ENCODE data around the gene ARL6IP1.
"Not testable (repeated sequence)": the region's sequence is repeated elsewhere in the genome, so short reads cannot be mapped to it uniquely, and the experiment has no call there.

ARL6IP1 gene

DNA sequence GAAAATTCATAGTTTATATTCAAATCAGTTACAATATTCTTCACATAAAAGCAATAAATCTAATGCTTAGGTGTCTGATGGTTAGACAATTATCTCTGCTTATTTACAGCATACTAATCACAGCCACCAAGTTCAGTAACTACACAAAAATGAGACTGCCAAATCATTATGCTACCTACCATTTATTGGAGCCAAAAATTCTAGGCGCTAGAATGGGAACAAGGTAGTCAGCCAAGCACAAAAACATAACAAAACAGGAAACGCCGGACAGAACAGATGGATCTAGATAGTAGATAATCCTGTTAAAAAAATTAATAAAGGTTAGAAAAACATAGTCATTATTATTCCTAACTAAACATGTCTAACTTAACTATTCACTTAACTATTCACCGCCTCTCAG lies 3.6 kb downstream of the ARL6IP1 start:
- DNase-seq: no peak

DNA sequence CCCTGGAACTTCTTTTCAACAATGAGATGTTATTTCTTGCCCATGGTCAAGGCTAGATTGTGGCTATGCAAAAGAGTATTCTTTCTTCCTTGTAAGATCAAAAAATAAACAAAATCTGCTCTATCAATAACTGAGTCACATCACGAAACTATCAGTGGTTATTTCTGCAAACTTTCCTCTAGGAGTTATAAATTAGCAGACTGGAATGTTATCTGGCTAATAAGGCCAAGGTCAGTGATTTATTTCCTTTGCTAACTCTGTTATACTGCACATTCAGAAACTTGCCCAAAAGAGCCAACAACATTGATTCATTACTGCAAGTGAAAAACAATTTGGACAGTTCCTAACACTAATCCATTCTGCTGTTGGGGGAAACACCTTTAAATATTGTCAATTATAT lies 5.0 kb downstream of the ARL6IP1 start:
- no peak for DNase-seq

DNA sequence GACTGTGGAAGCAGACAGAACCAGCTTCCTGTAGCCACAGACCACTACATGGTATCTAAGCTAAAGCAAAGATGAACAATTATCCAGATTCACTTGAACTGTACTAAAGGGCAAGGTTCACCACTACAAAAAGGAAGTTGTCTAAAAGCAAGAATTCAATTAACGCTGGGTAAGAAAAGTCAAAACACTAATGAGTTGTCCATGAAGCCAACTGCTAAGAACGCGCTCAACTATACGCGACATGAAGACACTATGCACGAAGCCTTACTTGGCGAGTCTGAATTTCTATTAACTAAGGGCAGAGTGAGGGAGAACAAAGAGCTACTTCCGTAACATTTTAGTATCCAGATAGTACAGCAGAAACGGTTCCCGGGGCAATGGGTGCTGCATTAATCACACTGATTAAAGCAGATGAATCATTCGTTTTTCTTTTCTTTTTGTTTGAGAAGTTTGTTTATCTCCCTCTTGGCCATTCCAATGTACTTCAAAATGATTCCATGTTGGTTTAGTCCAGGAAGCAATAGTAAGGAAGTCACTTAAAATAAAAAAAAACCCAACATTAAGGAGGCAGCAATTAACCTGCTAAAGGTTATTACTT lies 8.4 kb downstream of the ARL6IP1 start:
- no peak for DNase-seq

DNA sequence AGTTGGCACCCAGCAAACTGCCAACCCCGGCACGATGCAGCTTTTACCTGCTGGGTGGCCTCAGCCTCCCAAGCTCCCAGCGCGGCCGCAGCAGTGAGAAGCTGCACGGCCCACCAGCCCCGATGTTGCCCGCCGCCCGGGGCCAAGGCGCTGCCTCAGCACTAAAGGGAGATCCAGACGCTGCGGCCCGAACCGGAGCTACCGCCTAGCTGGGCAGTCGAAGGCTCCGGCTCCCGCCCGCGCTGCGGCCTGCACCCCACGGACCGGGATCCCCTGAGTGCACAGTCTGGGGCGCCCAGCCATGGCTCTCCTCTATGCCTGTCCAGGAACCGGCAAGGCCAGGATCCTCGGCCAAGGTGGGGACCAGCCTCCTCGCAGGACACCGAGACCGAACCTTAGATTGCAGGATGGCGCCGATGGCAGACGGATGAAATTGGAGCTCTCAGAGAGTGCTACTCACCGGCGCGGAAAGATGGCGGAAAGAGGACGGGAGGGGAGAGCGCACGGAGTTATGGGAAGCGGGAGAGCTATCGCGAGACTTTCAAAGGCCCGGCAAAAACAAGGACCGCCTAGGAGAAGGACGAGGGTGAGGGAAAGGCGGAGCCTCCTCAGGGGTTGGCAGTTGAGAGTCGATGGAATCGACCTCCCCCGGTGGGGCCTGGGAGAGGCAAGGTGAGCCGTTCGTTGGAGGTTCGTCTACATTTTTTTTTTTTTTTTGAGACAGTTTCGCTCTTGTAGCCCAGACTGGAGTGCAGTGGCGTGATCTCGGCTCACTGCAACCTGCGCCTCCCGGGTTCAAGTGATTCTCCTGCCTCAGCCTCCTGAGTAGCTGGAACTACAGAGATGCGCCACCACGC lies 11.3 kb downstream of the ARL6IP1 start, which contains the start of gene RPS15A:
Gene RPS15A (minus strand): TSS at position 485 of the 857 bp plus-strand sequence. CDS start 1,221 bp downstream, outside the sequence.
- peak; percentile 98 for DNase-seq

DNA sequence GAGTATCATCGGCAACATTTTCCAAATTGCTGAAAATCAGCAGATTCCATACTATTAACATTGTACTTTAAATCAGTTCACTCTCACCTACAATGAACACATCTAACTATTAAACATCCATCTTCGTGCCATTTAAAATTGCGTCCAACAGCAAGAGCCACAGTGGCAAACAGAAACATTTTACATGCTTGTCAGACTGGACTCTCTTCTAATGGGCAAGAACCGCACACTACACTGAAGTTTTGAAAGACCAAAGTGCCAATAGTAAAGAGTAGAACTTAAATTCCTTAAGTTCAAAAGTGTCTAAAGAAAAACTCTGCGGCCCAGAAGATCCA lies 11.9 kb downstream of the ARL6IP1 start:
- DNase-seq: no peak

DNA sequence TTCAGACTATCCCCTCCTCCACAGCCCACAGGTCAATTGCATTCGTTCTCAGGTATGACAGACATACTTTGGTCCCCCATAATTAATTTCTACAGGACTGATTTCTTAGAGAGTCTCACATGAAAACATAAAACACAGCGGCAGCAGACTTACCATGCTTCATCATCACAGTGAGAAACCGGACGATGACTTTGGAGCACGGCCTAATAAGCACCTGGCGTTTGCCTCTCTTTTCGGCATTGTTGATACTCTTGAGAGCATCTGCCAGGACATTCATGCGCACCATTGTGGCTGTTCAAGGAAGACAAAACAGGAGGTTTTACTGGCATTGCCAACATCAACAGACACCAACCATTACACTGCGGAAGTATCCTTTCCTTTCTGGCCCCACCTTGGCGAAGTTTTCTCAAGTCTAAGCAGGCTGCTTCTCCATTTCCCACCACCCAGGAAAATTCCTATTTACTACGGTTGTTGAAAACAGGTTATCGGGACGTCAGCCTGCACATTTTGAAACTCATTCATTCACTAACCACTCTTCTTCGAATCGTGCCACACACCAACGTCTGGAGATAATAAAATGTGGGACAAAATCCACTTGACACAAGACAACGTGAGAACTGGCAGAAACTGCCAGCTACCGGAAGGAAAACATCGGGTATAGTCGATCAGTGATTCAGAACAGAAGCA lies 12.4 kb downstream of the ARL6IP1 start:
- no peak for DNase-seq

DNA sequence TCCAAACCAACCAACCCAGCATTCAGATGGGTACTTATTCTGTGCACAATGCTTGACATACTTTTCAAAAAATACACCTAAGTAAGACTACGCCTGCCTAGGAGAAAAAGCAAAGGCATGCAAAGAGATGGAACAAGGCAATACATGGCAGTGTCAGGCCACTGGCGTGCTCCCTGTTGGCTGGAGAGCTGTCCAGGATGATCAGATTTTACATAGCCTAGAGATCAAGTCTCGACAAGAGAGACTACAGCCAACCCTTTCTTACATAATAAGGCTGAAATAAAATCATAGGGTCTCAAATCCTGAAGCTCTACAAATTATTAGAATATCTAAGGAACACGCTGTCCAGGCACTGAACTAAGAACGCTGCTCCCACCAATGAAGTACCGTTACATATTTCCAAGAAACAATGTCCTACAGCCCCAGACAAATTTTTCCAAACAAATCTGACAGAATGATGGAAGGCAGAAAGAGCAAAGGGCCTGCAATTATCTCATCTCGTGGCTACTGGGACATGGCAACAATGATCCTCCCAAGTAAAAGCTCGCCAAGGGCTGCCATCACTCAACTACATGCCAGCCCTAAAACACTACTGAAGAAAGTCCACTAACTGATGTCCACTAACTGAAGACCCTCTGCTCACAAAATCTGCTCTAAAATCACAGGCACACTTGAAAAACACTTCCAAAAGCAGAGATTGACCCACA lies 16.3 kb downstream of the ARL6IP1 start:
- DNase-seq: no peak

DNA sequence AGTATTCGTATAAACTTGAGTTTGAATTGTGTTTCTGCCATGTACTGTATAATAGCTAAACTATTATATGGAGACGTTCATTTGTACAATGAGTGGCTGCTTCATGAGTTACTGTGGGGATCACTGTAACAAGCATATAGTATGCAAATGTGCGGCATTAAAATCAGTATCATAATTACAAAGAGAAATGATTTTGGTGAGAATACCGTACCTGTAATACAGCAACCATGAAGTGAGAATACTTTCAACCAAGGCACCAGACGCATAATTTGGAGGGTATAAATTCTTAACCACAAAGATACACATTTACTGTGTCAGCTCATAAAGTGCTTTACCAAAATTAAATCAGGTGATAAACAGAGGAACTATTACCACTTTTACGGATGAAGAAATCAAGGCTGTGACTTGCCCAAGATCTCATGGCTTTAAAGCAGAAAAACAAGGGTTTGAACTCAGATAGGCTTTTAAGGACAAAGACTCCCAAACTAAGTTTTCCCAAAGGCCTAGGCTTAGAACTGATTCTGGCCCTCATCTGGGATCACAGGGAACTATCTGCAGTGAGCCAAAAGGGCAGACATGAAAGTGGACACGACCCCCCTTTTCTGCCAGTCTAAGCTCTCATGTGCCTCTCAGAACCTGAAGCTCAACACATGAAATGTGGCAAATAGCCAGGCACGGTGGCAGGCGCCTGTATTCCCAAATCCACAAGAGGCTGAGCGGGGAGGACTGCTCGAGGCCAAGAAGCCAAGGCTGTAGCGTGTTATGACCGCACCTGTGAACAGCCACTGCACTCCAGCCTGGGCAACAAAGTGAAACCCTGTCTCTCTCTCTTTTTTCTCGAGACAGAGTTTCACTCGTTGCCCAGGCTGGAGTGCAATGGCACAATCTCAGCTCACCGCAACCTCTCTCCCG lies 17.7 kb downstream of the ARL6IP1 start:
- DNase-seq: no peak

DNA sequence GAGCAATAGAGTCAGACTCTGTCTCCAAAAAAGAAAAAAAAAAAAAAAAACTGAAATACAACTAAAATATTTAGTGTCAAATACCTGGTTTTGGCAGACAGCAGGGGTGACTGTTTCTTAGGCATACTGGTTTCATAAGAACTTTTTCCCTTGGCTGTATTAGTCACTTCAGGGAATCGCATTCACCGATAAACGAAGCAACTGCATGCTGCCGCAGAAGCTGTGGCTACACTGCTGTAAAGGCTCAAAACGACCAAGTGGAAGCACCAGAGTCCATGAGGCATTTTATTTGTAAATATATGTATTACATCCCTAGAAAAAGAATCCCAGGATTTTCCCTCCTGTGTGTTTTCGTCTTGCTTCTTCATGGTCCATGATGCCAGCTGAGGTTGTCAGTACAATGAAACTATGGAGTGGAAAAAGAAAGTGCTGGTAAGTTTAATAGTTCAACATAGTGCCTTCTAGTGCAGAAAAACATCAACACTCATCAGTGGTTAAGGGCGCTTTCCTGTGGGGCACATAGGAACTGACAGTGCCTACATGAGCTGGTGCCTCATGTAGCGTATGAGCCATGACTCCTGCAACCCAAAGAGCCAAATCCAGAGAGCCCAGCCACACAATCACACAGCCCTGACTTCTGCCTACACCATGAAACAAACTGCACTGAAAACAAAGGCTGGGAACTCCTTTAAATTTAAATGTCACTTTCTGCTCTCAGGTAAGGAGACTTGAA lies 18.5 kb downstream of the ARL6IP1 start:
- DNase-seq: no peak

DNA sequence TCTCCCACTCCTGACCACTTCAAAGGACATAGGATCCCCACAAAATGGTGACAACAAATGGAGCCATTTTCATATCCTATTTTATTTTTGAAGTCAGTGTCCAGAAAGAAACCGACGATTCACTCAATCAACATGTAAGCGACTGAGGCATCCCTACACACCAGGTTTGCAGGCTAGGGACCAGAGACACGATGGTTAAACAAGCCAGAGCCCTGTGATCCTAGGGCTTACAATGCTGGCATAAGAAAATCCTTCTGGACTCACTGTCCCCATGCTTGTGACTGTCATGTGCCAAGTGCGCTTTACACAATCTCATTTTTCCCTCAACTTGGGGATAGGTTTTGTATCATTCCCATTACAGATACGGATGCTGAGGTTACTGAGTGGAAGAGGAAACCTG lies 20.1 kb downstream of the ARL6IP1 start:
- not testable (repeated sequence) for DNase-seq

DNA sequence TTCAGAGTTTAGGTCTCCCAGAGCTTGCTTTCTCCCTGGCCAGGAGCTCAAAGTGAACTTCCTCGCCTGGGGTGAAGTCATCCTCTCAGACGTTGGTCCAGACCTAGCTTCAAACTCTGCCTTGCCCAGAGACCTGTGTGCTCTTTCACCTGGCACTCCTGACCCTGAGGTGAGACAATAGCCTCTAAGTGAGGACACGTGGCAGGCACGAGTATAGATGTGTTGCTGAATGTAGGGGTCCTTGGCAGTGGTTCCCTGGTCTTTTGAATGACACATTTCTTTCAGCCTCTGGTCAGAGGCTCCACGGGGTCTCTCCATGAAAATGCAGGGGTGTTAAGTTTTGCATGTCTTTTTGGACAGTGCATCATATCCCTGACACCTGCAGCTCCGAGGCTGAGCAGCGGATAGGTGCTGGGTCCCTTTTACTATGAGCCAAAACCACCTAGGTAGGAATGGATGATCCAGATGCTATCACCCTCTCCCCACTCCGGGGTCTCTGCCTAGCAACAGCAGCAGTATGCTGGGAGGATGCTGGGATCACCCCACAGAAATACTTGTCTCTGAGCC lies 20.8 kb downstream of the ARL6IP1 start:
- not testable (repeated sequence) for DNase-seq

DNA sequence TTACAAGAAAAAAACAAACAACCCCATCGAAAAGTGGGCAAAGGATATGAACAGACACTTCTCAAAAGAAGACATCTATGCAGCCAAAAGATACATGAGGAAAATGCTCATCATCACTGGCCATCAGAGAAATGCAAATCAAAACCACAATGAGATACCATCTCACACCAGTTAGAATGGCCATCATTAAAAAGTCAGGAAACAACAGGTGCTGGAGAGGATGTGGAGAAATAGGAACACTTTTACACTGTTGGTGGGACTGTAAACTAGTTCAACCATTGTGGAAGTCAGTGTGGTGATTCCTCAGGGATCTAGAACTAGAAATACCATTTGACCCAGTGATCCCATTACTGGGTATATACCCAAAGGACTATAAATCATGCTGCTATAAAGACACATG lies 23.7 kb downstream of the ARL6IP1 start:
- DNase-seq: not testable (repeated sequence)

DNA sequence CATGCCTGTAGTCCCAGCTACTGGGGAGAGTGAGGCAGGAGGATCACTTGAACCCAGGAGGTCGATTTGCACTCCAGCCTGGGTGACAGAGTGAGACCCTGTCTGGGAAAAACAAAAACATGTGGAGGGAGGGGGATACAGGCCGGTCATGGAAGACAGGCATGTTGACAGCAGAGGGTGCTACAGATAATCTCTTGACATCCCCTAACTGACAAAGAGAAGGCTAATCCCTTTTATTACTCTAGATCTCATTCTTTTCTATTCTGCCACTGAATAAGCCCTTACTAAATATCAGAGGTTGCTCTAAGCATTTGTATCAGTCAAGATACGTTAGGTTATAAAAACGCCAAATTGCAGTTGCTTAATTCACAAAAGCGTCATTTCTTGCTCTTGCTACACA lies 25.0 kb downstream of the ARL6IP1 start:
- not testable (repeated sequence) for DNase-seq

DNA sequence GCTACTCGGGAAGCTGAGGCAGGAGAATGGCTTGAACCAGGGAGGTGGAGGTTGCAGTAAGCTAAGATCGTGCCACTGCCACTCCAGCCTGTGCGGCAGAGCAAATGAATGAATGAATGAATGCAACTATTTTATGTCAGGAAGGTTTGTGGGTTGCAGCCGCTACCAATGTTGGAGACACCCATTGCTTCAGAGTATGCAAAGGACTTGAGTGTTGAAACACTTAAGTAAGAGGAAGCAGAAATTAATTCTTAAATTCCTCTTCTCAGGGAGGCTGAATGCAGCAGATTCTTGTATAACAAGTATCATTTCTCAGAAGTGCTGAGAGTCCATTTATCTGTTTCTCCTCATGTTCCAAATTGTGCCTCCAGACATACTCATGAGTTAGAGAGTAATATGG lies 26.7 kb downstream of the ARL6IP1 start:
- not testable (repeated sequence) for DNase-seq

DNA sequence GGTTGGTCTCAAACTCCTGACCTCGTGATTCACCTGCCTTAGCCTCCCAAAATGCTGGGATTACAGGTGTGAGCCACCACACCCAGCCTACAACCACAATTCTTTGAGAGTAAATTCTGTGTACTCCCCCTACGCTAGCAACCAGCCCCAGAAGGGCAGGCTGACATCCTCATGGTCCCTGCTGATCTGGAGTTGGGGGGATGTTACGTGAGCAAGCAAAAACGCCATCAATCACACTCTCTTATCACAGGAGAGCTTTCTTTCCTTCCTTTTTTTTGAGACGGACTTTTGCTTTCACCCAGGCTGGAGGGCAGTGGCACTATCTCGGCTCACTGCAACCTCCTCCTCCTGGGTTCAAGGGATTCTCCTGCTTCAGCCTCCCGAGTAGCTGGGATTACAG lies 29.2 kb downstream of the ARL6IP1 start:
- DNase-seq: not testable (repeated sequence)

DNA sequence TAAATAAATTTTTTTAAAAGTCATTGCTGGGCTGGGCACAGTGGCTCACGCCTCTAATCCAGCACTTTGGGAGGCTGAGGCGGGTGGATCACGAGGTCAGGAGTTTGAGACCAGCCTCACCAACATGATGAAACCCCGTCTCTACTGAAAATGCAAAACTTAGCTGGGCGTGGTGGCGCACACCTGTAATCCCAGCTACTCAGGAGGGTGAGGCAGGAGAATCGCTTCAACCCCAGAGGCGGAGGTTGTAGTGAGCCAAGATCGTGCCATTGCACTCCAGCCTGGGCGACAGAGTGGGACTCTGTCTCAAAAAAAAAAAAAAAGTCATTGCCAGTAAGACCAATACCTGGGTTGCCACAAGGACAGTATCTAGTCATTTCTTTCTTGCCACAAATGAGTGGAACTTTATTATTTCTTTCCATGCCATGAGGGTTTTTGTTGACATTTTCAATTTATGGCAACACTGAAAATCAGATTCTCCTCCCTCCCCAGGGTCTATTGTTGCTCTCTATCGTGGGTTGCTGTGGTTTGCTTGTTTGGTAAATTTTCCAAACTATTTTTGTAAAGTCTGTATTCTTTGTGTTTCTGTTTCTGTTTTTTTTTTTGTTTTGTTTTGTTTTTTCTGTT lies 30.9 kb downstream of the ARL6IP1 start:
- DNase-seq: not testable (repeated sequence)

DNA sequence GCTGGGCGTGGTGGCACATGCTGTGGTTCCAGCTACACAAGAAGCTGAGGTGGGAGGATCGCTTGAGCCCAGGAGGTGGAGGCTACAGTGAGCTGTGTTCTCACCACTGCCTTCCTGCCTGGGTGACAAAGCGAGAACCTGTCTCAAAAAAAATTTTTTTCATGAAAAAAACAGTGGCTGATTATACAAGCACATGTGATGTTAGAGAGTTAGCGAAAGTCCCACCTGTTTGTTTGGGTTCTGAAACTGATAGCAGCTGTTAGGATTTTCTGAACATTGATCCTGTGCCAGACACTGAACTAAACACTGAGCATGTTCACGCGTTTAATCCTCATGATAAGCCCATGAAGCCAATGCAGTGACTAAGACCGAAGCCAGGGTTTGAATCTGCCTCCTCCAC lies 34.1 kb downstream of the ARL6IP1 start:
- not testable (repeated sequence) for DNase-seq

DNA sequence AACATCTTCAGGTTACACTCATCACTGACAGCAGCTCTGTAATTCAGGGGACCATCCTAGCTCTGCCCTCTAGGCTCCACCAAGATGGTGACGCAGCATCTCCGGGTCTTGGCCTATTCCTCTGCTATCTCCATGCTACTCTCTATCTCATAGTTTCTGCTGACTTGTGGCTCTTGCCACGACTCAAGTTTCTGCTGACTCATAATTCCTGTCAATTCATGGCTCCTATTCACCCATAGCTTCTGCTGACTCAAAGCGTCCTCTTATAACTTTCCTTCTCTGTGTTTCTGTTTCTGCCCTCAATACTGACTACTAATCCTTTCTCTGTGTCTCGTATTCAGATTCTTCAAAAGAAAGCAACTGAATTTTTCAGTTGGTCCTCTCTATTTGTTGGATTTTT lies 38.6 kb downstream of the ARL6IP1 start:
- DNase-seq: not testable (repeated sequence)

DNA sequence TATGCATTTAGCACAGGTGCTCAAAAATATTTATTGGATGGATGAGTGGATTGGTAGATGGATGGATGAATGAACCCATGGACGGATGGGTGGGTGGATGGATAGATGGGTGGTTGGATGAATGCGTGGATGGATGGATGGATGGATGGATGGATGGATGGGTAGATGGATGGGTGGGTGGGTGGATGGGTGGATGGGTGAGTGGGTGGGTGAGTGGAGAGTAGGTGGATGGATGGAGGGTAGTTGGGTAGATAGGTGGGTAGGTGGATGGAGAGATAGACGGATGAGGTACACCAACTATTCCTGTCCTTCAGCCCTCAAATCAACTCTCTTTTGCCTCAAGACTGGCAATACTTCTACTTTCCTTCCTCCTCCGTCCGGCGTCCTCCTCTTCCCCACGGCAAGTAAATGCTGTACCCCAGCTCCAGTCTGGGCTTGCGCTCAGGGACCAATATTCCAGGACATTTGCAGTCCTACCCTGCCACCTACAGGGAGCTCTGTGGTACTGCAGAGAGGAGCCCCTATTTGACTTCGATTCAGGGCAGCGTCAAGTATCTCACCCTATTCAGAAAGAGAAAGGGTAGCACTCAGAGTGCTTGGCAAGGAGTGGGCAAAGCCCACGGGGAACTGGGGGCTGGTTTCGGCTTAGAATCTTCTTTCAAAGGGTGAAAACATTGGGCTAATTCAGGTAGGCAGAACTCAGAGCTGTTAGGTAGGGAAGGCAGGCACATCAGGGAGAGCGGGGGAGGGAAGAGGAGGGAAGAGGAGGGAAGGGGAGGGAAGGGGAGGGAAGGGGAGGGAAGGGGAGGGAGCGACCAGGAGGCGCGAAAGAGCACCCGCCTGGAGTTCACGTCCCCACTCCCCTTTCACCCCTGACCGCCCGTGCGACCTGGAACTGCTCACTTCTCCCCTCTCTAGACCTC lies 41.5 kb downstream of the ARL6IP1 start:
- DNase-seq: peak; percentile 6
